Liver (tissue), 3 donors: ENCODE data around the gene ENPP7.

Source experiments
- HNF4A ChIP-seq, 2 donors: conservative IDR thresholded peaks; 2 replicates each; pipeline ENCODE4 v1.6.1; 2016; ENCODE audit warnings: antibody characterized with exemption in 2 of 2, mild to moderate bottlenecking in 2 of 2
- JUND ChIP-seq, 2 donors: IDR thresholded peaks; 2 replicates each; pipeline ENCODE4 v1.6.1; 2016; ENCODE audit warnings: antibody characterized with exemption in 2 of 2
- MAX ChIP-seq: IDR thresholded peaks from 2 replicates; pipeline ENCODE4 v1.6.1; 2016; ENCODE audit warnings: antibody characterized with exemption
- RAD21 ChIP-seq, 2 donors: IDR thresholded peaks; 2 replicates each; pipeline ENCODE4 v1.6.1; 2016; ENCODE audit warnings: antibody characterized with exemption in 2 of 2, mild to moderate bottlenecking in 2 of 2
- REST ChIP-seq: IDR thresholded peaks from 2 replicates; pipeline ENCODE4 v1.6.1; 2016; ENCODE audit warnings: antibody characterized with exemption, mild to moderate bottlenecking
- TAF1 ChIP-seq: conservative IDR thresholded peaks from 2 replicates; pipeline ENCODE4 v1.6.1; 2016; ENCODE audit warnings: antibody characterized with exemption, mild to moderate bottlenecking
- YY1 ChIP-seq: IDR thresholded peaks from 2 replicates; pipeline ENCODE4 v1.6.1; 2016; ENCODE audit warnings: antibody characterized with exemption, mild to moderate bottlenecking
- TF ChIP-seq, protein P1 (sequence below): fragments of 150-350 bp; IDR thresholded peaks from 2 replicates; pipeline ENCODE4 v1.5.1; 2017; ENCODE audit warnings: improper control_type of control experiment, low read depth, low read length; ENCODE audit not compliant: missing input control
- TF ChIP-seq, protein P2 (sequence below): IDR thresholded peaks from 2 replicates; pipeline ENCODE4 v1.6.1; 2016; ENCODE audit warnings: antibody characterized with exemption
- donor health status: healthy.
- donor health status: healthy.

- TF ChIP-seq MAX (no peak), YY1 (no peak), TAF1 (no peak), HNF4A (conservative IDR thresholded peaks at IDR 0.05) (no peak), JUND (IDR thresholded peaks at IDR 0.05) (no peak), REST (no peak), RAD21 (IDR thresholded peaks at IDR 0.05) (no peak)
- TF ChIP-seq, protein P1, sequence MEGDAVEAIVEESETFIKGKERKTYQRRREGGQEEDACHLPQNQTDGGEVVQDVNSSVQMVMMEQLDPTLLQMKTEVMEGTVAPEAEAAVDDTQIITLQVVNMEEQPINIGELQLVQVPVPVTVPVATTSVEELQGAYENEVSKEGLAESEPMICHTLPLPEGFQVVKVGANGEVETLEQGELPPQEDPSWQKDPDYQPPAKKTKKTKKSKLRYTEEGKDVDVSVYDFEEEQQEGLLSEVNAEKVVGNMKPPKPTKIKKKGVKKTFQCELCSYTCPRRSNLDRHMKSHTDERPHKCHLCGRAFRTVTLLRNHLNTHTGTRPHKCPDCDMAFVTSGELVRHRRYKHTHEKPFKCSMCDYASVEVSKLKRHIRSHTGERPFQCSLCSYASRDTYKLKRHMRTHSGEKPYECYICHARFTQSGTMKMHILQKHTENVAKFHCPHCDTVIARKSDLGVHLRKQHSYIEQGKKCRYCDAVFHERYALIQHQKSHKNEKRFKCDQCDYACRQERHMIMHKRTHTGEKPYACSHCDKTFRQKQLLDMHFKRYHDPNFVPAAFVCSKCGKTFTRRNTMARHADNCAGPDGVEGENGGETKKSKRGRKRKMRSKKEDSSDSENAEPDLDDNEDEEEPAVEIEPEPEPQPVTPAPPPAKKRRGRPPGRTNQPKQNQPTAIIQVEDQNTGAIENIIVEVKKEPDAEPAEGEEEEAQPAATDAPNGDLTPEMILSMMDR, result no peak
- TF ChIP-seq, protein P2, sequence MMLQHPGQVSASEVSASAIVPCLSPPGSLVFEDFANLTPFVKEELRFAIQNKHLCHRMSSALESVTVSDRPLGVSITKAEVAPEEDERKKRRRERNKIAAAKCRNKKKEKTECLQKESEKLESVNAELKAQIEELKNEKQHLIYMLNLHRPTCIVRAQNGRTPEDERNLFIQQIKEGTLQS, result no peak
These were observed 30.2 kb upstream of the ENPP7 start for GRCh38 chr17:79700592-79700991.
